GM18868 (cell line): ENCODE data around the gene MINDY4.

Experiments
- ATAC-seq: cut with Tn5 transposase; IDR thresholded peaks from one replicate; pipeline ENCODE4 v1.9.1; 2021; ENCODE audit warnings: mild to moderate bottlenecking, moderate library complexity; ENCODE audit not compliant: unreplicated experiment

The MINDY4 gene

DNA sequence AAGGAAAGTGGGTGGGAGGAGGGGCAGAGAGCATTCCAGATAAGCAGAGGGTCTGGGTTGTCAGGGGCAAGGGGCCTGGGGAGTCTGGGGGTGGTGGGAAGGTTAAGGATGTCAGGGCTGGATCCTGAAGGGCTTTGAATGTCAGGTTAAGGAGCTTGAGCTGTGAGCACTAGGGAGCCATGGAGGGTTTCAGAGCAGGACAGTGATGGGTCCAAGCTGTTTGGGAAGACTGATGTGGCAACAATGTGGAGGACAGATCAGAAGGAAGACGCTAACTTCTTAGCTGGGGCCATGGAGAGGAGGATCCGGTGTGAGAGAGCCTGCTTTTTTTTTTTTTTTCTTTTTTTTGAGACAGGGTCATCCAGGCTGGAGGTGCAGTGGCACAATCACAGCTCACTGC lies 126.6 kb downstream of the MINDY4 start:
- no peak for ATAC-seq

DNA sequence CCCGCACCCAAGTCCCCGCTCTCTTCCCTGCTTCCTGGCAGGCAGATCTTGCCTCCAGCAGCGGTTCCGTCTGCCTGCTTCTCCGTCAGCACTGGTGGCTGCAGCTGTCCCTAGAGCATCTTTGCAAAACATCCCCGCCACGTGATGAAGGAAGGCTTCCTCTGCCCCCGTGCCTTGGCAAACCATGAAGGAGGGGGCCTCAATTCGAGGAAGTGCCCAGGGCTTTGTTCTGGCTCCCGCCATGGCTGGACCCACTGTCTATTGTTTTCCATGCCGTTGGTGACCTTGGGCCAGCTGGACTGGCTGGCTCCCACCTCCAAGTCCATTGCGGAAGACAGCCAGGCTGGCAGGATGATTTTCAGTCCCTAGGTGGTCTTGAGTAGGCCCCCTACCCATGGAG lies 127.2 kb downstream of the MINDY4 start:
- ATAC-seq, result no peak

DNA sequence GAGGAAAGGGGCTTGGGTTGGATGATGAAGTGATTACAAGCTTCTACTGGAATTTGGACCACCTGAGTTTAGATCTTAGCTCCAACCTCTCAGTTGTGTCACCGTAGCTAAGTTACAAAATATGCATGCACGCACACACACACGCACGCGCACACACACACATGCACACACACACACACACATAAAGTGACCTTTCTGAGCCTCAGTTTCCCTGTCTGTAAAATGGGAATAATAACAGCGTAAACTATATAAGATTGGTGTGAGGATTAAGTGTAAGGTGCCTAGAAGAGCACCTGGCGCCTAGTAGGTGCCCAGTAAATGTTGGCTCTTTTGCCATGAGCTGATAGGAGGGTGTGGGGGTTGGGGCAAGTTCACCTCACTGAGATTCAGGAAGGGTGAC lies 127.8 kb downstream of the MINDY4 start:
- no peak for ATAC-seq

DNA sequence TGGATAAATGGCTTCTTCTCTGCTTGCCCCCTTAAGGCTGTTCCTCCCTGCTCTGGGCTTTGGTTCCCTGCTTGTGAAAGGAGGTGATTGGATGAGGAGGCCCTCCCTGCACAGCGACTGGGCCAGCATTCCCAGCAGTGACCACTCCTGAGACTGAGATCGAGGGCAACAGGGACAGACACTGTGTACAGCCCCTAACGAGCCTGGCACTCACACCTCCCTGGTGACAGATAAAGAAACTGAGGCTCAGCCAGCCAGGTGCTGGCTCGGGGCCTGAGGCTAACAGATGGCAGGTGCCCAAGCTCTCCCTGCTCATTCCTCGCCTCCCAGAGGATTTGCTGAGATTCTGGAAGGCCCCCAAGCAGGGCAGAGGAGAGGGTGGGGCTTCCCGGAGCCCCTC lies 128.4 kb downstream of the MINDY4 start:
- ATAC-seq, result no peak

DNA sequence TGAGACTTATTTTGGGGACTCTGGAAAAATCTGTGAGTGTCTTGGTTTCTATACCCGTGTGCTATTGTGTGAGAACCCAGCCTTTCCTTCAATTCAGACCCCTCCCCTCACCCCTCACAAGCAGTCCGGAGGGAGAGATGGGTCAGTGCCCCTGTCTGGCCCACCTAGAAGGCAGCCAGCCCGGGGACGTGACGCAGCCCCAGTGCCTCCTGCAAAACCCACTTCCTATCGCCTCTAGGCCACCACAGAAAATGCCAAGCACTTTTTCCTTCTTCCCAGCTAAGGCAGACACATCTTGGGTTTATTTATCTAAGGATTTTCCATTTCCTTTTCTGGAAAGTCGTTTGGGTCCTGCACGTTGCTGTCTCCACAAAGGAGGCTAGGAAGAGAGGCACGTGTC lies 128.8 kb downstream of the MINDY4 start:
- ATAC-seq, result no peak

DNA sequence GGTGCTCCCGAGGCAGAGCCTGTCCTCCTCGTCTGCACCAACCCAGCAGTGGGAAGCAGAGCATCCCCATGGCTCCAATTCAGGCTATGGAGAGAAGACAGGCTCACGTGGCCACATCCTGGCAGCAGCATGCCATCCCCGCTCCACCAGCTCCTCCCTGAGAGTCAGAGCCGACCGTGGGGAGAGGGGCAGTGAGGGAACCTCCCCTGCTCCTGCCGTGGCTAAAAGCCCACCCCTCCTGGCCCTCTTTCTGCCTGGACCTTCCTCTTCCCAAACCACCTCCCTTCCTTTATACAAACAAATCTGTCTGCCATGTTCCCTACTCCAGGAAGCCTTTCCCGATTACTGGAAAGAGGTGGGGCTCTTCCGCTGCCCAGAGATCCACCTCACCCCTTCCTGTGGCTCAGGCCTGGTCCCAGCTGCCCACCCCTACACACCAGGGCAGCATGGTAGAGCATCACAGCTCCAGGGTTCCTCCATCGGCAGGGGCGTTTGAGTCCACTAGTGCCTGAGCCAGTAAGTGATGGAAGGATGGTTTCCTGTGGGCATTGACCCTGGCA lies 129.7 kb downstream of the MINDY4 start:
- no peak for ATAC-seq

DNA sequence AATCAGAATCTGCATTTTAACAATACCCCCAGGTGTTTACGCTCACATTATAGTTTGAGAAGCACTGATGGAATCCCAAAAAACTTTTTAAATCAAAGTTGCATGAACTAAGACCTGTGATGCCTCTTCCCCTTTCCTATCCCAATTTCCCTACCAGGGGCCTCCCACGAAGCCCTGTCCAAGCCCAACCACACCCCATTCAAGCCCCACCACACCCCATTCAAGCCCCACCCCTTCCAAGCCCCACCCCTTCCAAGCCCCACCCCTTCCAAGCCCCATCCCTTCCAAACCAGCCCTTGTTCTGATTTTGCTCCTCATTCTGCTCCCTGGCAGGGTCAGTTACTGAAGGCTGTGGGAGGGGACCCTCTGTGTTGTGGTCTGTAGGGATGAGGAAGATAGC lies 130.6 kb downstream of the MINDY4 start:
- no peak for ATAC-seq

DNA sequence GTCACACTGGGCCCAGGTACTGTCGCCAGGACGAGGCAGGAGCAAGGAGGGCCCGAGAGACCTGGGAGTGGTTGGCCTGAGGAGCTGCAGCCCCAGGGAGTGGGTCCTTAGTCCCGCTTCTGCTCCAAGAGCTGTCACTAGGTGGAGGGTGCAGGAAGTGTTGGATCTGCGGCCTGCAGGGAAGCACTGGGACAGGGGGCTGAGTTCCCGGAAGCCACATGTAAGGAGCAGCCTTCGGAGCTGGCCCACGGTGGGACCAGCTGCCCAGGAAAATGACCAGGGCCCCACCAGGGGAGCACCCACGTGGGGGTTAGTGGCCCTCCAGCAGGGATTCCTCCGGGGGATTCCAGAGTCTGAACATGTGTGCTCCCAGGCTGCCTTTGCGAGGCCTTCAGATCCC lies 131.2 kb downstream of the MINDY4 start:
- no peak for ATAC-seq

DNA sequence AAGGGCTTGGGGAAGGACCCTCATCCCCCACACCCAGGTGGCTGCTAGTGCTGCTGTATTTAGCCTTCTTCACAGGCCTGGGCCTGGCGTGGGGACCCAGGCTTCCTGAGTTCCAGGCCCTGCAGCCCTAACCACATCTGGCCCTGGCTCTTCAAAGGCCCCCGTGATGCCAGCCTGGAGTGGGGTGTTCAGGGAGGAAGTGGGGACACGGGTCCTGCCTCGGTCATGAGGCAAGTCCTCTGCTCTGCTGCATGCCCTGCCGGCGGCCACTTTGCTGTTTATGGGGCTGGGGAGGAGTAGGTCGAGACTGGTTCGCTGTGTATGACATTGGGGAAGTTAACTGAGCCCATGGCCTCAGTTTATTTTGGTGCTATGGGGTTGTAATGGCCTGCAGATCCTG lies 131.9 kb downstream of the MINDY4 start:
- ATAC-seq, result no peak

DNA sequence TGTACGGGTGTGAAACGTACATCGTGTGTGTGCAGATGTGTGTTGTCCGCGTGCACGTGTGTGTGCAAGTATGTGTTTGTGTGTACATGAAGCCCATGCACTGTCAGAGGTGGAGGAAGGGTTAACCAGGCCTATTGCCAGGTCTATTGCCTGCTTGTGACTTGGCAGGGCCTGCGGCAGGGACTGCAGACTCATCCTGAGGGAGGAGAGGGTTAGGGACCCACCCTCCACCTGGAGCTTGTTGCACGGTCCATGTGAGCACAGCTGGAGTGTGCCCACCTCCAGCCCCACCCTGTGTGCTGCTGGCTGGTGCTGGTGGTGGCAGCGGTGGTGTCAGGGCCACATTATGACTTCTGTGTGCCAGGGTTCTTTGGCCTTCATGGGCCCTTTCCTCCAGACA lies 133.3 kb downstream of the MINDY4 start:
- no peak for ATAC-seq

DNA sequence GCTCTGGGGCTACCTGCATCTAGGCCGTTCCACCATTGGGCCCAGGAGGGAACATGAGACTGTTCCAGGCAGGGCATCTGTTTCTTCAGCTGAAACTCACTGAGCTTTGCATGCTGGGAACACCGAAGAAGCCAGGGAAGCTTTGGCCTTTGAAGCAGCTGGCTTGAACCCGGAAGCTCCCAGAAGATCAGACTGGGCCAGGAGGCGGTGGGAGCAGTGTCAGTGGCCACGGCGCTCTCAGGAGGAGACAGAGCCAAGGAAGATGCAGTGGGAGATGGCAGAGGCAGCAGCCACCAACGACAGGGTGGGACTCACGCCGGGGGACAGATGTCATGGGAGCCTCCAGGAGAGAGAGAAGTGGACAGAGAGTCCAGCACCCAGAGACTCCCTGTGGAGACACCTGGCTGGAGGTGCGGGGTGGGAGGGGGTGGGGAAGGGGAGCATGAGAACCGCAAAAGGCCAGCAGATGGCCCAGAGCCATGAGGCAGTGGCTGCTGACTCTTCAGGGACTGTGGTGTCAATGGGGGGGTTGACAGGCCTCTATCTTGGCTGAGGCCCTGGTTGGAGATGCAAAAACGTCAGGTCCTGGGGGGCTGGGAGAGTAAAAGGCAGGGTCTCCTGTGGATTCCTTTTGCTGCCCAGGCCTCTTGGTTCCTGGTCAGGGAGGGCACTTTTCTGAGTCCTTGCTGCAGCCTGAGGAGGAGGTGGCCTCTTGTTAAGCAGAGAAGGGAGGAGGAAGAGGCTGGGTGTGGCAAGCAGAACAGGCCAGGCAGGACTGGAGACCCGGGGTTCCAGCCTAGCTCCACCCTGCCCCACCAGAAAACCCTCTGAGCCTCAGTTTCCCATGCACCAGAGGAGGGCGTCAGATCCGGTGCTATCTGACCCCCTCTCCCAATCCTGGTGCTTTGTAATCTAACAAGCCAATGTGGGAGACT lies 134.1 kb downstream of the MINDY4 start:
- ATAC-seq, result no peak

DNA sequence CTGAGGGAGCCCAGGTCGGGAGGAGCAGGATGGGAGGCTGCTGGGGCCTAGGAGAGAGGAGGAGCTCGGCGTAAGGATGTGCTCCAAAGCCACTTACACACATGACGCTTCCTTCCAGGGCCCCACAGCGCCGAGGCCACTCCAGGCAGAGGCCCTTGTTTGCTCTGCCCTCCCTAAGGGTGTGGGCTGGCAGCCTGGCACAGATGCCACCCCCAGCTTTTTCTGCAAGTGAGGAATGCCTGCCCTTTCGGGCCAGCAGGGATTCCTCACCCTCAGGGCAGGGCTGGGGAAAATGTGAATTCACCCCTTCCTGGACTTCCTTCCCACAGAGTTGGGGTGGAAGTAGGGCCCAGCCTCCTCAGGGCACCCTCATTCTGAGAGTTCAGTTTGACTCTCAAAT lies 134.8 kb downstream of the MINDY4 start:
- ATAC-seq, result no peak

DNA sequence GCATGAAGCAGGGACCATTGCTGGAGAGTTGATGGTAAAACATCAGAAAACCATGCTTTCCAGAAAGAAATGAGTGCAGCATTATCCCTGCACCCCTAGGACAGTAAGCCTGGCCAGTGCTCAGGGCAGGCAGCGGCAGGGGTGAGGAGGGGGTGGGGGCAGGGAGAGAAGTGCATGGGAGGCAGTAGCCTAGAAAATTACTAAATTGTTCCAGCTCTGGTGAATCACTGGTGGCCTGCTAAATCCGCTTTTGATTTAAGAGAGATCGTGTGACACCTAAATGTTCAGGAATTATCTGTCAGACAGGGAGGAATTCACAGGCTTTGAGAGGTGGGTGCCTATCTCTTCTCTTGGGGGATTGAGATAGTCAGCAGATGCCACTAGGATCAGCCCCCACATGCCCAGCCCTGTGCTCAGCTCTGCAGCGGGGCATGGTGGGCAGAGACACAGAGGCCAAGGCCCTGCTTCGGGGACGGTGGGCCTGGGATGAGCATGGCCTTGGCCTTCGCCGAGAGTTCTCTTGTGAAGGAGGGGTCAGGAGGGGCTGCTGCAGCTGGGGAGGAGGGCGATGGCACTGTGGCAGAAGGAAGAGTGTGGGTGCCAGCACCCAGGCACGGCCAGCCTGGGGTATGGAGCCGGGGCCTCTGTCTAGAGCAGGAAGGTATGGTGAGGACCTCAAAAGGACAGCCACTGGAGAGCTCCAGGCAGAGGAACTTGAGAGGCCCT lies 135.5 kb downstream of the MINDY4 start:
- ATAC-seq, result no peak

DNA sequence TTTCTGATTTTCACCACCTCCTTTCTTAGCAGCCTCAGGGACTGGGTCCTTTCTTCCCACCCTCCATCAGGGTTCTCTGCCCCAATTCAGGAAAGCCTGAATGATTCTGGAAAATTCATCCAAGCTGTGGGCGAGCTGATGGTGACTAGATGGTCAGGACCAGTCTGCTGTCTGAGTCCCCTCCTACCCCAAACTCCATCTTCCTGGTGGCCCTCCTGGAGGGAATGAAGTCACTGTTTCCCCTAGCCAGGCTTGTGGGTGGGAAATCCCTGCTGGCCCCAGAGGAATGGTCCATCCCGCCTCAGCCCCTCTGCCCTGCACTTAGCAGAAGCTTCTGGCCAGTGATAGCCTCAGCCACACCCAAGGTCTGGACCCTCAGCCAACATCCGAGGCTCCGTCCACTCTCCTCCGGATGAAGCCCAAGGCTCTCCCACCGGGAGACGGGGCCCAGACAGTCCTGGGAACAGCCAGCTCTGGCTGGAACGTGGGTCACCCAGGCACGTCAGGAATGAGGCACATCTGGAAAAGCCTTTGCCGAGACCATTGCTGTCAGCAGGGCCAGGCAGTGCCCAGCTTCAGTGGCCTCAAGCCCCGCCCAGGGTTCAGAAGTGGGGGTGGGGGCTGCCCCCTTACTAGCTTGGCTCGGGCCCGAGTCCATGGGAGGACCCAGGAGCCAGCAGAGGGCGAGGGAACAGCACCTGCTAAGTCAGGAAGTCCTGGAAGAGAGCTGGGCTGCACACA lies 136.5 kb downstream of the MINDY4 start:
- ATAC-seq, result no peak

DNA sequence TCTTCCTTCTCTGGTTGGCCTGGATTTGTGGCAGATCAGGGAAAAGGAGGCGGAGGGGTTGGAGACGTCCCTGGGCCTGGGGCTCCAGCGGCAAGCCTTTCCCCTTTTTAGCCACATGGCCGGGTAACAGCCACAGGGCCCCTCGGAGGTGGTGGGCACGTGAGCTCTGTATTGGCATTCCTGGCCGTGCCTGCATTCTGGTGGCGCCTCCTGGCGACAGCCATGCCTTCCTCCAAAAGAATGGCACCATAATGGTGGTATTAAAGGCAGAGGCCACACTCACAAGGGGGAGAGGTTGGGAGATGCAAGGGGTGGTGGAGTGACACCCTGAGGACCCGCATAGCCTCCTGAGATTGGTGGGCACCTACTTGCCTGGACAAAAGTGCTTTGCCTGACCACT lies 137.5 kb downstream of the MINDY4 start:
- ATAC-seq, result no peak

DNA sequence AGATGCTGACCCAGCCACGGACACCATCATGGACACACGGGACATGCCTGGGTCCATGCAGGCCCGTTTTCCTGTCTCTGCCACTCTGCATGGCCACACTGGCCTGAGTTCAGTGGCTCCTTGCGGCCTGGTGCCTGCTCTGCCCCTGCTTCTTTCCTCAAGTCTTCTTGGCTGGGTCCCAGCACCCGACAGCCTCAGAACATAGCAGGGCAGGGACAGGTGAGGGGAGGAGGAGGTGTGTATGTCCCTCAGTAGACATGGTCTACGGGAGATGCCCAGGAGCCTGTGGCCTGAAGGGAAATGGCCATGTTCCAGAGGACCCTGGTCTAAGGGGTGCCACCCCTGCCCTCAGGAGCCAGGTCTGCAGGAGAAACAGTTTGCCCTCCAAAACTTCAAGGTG lies 138.2 kb downstream of the MINDY4 start:
- ATAC-seq, result no peak

DNA sequence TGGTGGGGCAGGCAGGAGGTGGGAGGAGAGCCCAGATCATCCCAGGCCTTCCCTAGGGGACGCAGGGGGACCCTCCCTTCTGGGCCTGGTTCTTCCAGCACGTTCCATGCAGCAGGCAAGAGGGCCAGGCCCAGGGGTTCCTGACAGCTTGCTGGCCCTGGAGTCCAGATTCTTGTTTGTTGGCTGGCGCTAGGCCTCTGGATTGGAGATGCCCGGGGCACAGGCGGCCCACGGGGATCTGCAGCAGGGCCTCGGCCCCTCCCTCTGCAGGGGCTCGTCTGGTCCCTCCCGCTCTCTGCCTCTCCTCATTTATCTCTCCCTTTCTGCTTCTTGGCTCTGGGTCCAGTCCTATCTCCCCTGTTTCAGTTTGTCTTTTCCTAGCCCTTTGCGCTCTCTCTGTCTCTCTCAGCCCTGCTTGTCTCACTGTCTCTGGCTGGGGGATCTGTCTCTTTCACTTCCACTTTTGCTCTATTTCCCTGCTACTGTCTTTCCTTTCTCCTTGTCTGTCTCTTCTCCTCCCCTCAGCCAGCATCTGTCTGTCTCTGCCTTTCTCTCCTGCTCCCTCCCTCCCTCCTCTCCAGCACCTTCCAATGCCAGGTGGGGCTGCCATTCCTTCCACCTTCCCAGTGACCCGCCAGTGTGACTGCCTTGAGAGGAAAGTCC lies 139.3 kb downstream of the MINDY4 start:
- ATAC-seq, result no peak

DNA sequence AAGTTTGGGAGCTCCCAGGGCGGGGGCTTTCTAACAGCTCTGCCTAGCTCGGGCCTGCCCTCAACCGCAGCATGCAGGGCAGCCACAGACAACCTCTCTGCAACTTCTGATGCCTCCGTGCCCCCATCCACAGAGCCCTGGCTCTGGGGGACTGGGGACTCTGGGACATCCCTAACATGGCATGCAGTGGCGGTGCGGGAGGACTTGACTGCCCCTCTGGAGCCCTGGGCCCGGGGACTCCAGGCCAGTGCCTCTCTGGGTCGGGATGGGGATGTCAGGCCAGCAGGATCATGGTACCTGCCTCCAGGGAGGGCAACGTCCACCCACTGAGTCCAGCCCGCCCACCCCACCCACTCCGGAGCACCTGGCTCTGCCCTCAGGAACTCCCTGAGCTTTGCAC lies 139.9 kb downstream of the MINDY4 start:
- no peak for ATAC-seq

DNA sequence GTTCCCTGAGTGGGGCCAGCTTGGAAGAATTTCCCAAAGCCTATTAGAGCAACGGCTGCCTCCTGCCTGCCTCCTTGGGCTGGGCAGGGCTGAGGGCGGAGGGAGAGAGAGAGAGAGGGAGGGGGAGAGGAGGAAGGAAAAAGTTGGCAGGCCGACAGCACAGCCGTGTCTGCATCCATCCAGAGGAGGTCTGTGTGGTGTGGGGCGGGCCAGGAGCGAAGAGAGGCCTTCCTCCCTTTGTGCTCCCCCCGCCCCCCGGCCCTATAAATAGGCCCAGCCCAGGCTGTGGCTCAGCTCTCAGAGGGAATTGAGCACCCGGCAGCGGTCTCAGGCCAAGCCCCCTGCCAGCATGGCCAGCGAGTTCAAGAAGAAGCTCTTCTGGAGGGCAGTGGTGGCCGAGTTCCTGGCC lies 140.3 kb downstream of the MINDY4 start, which contains the start of gene AQP1:
Gene AQP1 (plus strand): TSS at position 293 of the 409 bp plus-strand sequence. CDS start 57 bp downstream, at position 350.
- ATAC-seq, result no peak

DNA sequence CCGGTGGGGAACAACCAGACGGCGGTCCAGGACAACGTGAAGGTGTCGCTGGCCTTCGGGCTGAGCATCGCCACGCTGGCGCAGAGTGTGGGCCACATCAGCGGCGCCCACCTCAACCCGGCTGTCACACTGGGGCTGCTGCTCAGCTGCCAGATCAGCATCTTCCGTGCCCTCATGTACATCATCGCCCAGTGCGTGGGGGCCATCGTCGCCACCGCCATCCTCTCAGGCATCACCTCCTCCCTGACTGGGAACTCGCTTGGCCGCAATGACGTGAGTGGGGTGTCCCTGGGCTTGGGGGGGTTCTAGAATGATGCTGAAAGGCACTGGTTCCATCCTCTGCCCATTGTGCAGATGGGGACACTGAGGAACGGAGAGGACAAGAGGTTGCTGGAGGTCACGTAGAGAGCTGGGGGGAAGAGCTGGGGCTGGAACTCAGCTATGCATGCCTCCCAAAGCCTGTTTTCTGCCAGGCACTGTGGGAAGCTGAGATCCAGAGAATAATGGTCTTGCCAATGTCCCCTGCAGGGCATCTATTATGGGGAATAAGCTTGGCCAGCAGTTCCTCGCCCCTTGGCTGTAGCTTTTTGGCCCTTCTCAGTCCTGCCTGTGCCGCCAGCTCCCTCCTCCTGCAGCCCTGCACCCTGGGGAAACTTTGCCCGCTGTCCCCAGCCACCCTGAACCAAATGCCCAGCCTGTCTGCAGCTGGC lies 141.0 kb downstream of the MINDY4 start:
- no peak for ATAC-seq
